ENCODE measurements around the gene ROBO3.

The ROBO3 gene

GRCh38 chr11:124886978-124887666 is 21.9 kb downstream of the ROBO3 start:
- no peak overlapping the region for H2AFZ ChIP-seq (ENCODE audit: low read length)
- no peak overlapping the region for H3K4me2 ChIP-seq (ENCODE audit: low read depth, low read length, poor library complexity, severe bottlenecking)
- no peaks in the 10 kb centered on the region for H3K9me3 ChIP-seq (ENCODE audit: insufficient read depth, low read depth, low read length)
- H3K79me2 ChIP-seq (ENCODE audit: insufficient read depth, low read length): no peaks in the 10 kb centered on the region
- no peaks in the 10 kb centered on the region for H3K36me3 ChIP-seq (ENCODE audit: insufficient read depth, low read length)
- no peak overlapping the region for H3K9ac ChIP-seq (ENCODE audit: low read depth, low read length, poor library complexity, severe bottlenecking)
- H3K4me3 ChIP-seq (ENCODE audit: low read length, poor library complexity, severe bottlenecking): no peak overlapping the region
- no peaks in the 10 kb centered on the region for H4K20me1 ChIP-seq (ENCODE audit: insufficient read depth, low read length, poor library complexity, severe bottlenecking)
- no peaks in the 10 kb centered on the region for H3K27me3 ChIP-seq (ENCODE audit: insufficient read depth, low read length, poor library complexity, severe bottlenecking)
- no peaks in the 10 kb centered on the region for H3K4me1 ChIP-seq (ENCODE audit: insufficient read depth, low read length, poor library complexity, severe bottlenecking)
- no peak for TF ChIP-seq CTCF (conservative IDR thresholded peaks at IDR 0.05; ENCODE audit: low read length)
- no peak for TF ChIP-seq EZH2phosphoT487 (IDR thresholded peaks at IDR 0.05; ENCODE audit: borderline replicate concordance)
- H3K9me2 ChIP-seq (replicated peaks; ENCODE audit: low read depth, low read length): no peaks in the 10 kb centered on the region
- H3F3A ChIP-seq (ENCODE audit: low read depth): no peaks in the 10 kb centered on the region

- H3K36me3 ChIP-seq (ENCODE audit: insufficient read depth, low read length): no peaks in the 10 kb centered on the region
- H3K79me2 ChIP-seq (ENCODE audit: insufficient read depth, low read length): no peaks in the 10 kb centered on the region
- no peaks in the 10 kb centered on the region for H3K9me3 ChIP-seq (ENCODE audit: insufficient read depth, low read depth, low read length)
- no peak overlapping the region for H3K4me2 ChIP-seq (ENCODE audit: low read depth, low read length, poor library complexity, severe bottlenecking)
- H2AFZ ChIP-seq (ENCODE audit: low read length): no peak overlapping the region
- H3K27me3 ChIP-seq (ENCODE audit: insufficient read depth, low read length, poor library complexity, severe bottlenecking): no peaks in the 10 kb centered on the region
- no peaks in the 10 kb centered on the region for H4K20me1 ChIP-seq (ENCODE audit: insufficient read depth, low read length, poor library complexity, severe bottlenecking)
- TF ChIP-seq EZH2phosphoT487 (IDR thresholded peaks at IDR 0.05; ENCODE audit: borderline replicate concordance) (no peak), CTCF (conservative IDR thresholded peaks at IDR 0.05; ENCODE audit: low read length) (no peak)
- H3K9me2 ChIP-seq (replicated peaks; ENCODE audit: low read depth, low read length): no peaks in the 10 kb centered on the region
- H3K4me3 ChIP-seq (ENCODE audit: low read length, poor library complexity, severe bottlenecking): no peak overlapping the region
- no peaks in the 10 kb centered on the region for H3K4me1 ChIP-seq (ENCODE audit: insufficient read depth, low read length, poor library complexity, severe bottlenecking)
- no peaks in the 10 kb centered on the region for H3F3A ChIP-seq (ENCODE audit: low read depth)
- no peak overlapping the region for H3K9ac ChIP-seq (ENCODE audit: low read depth, low read length, poor library complexity, severe bottlenecking)
These were observed 22.4 kb downstream of the ROBO3 start for GRCh38 chr11:124887667-124888013.

- H3K27me3 ChIP-seq (ENCODE audit: insufficient read depth, low read length, poor library complexity, severe bottlenecking): no peaks in the 10 kb centered on the region
- no peak for TF ChIP-seq CTCF (conservative IDR thresholded peaks at IDR 0.05; ENCODE audit: low read length)
- H3K4me2 ChIP-seq (ENCODE audit: low read depth, low read length, poor library complexity, severe bottlenecking): no peak overlapping the region
These were observed 24.2 kb downstream of the ROBO3 start for GRCh38 chr11:124889191-124890091.

More at GRCh38 chr11:124889191-124890091, 24.2 kb downstream of the ROBO3 start:
- Histone ChIP-seq H3K36me3 (ENCODE audit: insufficient read depth, low read length) (no peaks in the 10 kb centered on the region), H3K9ac (ENCODE audit: low read depth, low read length, poor library complexity, severe bottlenecking) (no peak overlapping the region), H3F3A (ENCODE audit: low read depth) (no peaks in the 10 kb centered on the region), H3K79me2 (ENCODE audit: insufficient read depth, low read length) (no peaks in the 10 kb centered on the region), H4K20me1 (ENCODE audit: insufficient read depth, low read length, poor library complexity, severe bottlenecking) (no peaks in the 10 kb centered on the region), H3K9me2 (replicated peaks; ENCODE audit: low read depth, low read length) (no peaks in the 10 kb centered on the region), H2AFZ (ENCODE audit: low read length) (no peak overlapping the region), H3K4me3 (ENCODE audit: low read length, poor library complexity, severe bottlenecking) (no peak overlapping the region), H3K4me1 (ENCODE audit: insufficient read depth, low read length, poor library complexity, severe bottlenecking) (no peaks in the 10 kb centered on the region), H3K9me3 (ENCODE audit: insufficient read depth, low read depth, low read length) (no peaks in the 10 kb centered on the region)
